Suprapubic skin (tissue), 4 donors: ENCODE results near the gene TFRC. TPM values are rescaled to one million over a fixed set of nuclear protein-coding genes. Genes with fewer than 3 reads are reported as not detected.
"Not testable (repeated sequence)": the region's sequence is repeated elsewhere in the genome, so short reads cannot be mapped to it uniquely, and the experiment has no call there.

Source experiments
- DNase-seq, 2 donors: peaks; one replicate each; pipeline ENCODE4 v3.0.0-alpha.2; 2019; ENCODE audit warnings: low spot score in 2 of 2
- H3K27ac ChIP-seq: fragments of 200-600 bp; sonication (generic); one replicate; pipeline ENCODE4 v1.5.1; 2019
- H3K27me3 ChIP-seq: fragments of 200-600 bp; sonication (generic); one replicate; pipeline ENCODE4 v1.5.1; 2019
- H3K36me3 ChIP-seq: fragments of 200-600 bp; sonication (generic); one replicate; pipeline ENCODE4 v1.5.1; 2019
- H3K4me1 ChIP-seq: fragments of 200-600 bp; sonication (generic); one replicate; pipeline ENCODE4 v1.5.1; 2019
- H3K4me3 ChIP-seq: fragments of 200-600 bp; sonication (generic); one replicate; pipeline ENCODE4 v1.5.1; 2019; ENCODE audit warnings: mild to moderate bottlenecking
- H3K9me3 ChIP-seq: fragments of 200-600 bp; sonication (generic); one replicate; pipeline ENCODE4 v1.5.1; 2019
- EP300 ChIP-seq: sonication (generic); formaldehyde crosslinking; IDR thresholded peaks from one replicate; pipeline ENCODE4 v1.6.1; 2017; ENCODE audit warnings: antibody characterized with exemption
- POLR2A ChIP-seq, 2 donors: fragments of 450-650 bp; IDR thresholded peaks; one replicate each; pipeline ENCODE4 v1.6.1; 2017; ENCODE audit warnings: antibody characterized with exemption in 2 of 2, mild to moderate bottlenecking in 2 of 2, moderate library complexity in 2 of 2
- POLR2AphosphoS5 ChIP-seq, 3 donors: sonication (generic); formaldehyde crosslinking; IDR thresholded peaks; one replicate each; pipeline ENCODE4 v1.6.1; 2017; ENCODE audit warnings: antibody characterized with exemption in 3 of 3
- WGBS: methylation state at CpG from one replicate; pipeline ENCODE4 v1.1.5; 2018; 5-methylcytosine and 5-hydroxymethylcytosine counted together
- total RNA-seq, 4 donors: library from RNA; depleted of rRNA; stranded (reverse); fragments of >200 nt; gene quantifications; one replicate each; pipeline ENCODE4 v1.1.0, GENCODE V29; 2016
- TF ChIP-seq, protein P1 (sequence below), 2 donors: fragments of 200-600 bp in 1 of 2; fragments of 450-650 bp in 1 of 2; sonication (generic) in 1 of 2; IDR thresholded peaks; one replicate each; pipeline ENCODE4 v1.5.1; 2016 to 2019; ENCODE audit warnings: antibody characterized with exemption in 2 of 2, mild to moderate bottlenecking in 1 of 2, moderate library complexity in 1 of 2

Gene TFRC
- total RNA-seq, 4 donors from 2014 or later = 67.6 to 163 (median 70.4) TPM

DNA sequence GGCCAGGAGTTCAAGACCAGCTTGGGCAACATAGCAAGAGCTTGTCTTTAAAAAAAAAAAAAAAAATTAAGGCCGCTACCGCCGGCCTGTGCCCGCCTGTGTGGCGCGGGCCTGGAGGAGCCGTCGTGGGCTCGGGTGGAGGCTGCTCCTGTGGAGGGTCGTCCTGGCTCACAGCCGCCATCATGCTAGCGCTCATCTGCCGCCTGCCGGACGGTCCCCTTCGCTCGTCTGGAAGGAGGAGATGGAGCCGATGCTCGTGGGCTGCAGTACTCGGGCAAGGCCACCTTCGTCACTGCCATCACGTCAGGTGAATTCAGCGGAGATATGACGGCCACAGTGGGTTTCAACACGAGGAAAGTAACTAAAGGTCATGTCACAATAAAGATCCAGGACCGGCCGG, 37.4 kb downstream of the TFRC start:
- no peak overlapping the region for H3K4me3 ChIP-seq
- H3K36me3 ChIP-seq = peaks cover 15% of the 10 kb centered on the region
- TF ChIP-seq, protein P1, sequence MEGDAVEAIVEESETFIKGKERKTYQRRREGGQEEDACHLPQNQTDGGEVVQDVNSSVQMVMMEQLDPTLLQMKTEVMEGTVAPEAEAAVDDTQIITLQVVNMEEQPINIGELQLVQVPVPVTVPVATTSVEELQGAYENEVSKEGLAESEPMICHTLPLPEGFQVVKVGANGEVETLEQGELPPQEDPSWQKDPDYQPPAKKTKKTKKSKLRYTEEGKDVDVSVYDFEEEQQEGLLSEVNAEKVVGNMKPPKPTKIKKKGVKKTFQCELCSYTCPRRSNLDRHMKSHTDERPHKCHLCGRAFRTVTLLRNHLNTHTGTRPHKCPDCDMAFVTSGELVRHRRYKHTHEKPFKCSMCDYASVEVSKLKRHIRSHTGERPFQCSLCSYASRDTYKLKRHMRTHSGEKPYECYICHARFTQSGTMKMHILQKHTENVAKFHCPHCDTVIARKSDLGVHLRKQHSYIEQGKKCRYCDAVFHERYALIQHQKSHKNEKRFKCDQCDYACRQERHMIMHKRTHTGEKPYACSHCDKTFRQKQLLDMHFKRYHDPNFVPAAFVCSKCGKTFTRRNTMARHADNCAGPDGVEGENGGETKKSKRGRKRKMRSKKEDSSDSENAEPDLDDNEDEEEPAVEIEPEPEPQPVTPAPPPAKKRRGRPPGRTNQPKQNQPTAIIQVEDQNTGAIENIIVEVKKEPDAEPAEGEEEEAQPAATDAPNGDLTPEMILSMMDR (IDR thresholded peaks at IDR 0.05) = no peak
- TF ChIP-seq POLR2A (IDR thresholded peaks at IDR 0.05) (no peak), EP300 (no peak), POLR2AphosphoS5 (IDR thresholded peaks at IDR 0.05) (no peak)
- H3K27ac ChIP-seq = no peak overlapping the region
- WGBS = 97% methylated on average over 27 of the region's 27 CpGs
- DNase-seq = no peak
- H3K27me3 ChIP-seq = no peaks in the 10 kb centered on the region
- no peaks in the 10 kb centered on the region for H3K4me1 ChIP-seq
- no peaks in the 10 kb centered on the region for H3K9me3 ChIP-seq

DNA sequence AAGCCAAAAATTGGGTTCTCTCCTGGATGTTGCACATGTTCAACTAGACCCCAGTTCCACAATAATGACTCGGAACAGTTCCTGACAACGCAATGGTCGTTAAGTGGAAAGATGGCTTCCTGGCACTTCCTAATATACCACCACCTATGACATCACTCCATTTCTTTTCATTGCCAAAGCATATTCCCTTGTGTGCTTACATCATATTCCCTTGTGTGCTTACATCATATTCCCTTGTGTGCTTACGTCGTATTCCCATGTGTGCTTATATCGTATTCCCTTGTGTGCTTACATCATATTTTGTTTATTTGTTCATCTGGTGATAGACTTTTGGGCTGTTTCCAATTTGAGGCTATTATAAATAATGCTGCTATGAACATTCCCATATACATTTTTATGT, 39.2 kb downstream of the TFRC start:
- Histone ChIP-seq H3K27me3 (no peaks in the 10 kb centered on the region), H3K4me3 (no peak overlapping the region), H3K9me3 (no peaks in the 10 kb centered on the region), H3K27ac (no peak overlapping the region), H3K36me3 (no peaks in the 10 kb centered on the region), H3K4me1 (no peaks in the 10 kb centered on the region)
- no peak for TF ChIP-seq EP300
- TF ChIP-seq, protein P1 (IDR thresholded peaks at IDR 0.05) = no peak
- TF ChIP-seq POLR2AphosphoS5 (IDR thresholded peaks at IDR 0.05) = no peak
- DNase-seq = no peak
- WGBS = 93% methylated on average over 6 of the region's 6 CpGs

DNA sequence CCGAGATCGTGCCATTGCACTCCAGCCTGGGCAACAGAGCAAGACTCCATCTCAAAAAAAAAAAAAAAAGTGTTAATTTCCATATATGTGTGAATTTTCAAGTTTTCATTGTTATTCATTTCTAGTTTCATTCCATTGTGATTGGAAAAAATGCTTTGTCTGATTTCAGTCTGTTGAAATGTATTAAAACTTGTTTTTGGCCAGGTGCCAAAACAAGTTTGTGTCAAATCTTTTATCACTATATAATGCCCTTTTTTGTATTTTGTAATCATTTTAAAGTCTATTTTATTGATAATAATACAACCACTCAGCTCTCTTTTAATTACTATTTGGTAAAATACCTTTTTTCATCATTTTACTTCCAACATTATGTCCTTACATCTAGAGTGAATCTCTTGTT, 42.5 kb downstream of the TFRC start:
- Histone ChIP-seq H3K4me3 (no peak overlapping the region), H3K36me3 (no peaks in the 10 kb centered on the region), H3K27ac (no peak overlapping the region), H3K27me3 (no peaks in the 10 kb centered on the region), H3K4me1 (no peaks in the 10 kb centered on the region), H3K9me3 (peaks cover 4% of the 10 kb centered on the region)
- no peak for DNase-seq
- WGBS = 98% methylated on average over 2 of the region's 2 CpGs
- no peak for TF ChIP-seq POLR2AphosphoS5 (IDR thresholded peaks at IDR 0.05)

DNA sequence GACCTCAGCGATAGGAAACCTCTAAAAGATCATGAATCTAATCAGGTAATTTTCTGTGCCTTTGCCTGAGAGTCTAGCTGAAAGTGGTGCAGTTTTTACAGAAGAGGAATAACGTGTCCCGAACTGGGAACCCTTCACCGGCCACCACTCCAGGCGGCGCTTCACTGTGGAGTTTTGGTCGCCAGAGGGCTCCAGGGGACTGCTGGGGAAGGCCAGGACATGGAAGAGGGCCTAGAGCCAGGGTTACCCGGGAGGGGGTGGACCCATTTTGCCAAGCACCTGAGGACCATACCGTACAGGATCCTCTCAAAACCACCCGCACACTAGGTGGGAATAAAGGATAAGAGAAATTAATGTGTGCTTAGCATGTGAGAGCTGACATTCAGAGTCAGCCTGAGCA, 55.8 kb downstream of the TFRC start:
- WGBS = 37% methylated on average over 10 of the region's 10 CpGs
- not testable (repeated sequence) for DNase-seq, H3K4me3 ChIP-seq, H3K27me3 ChIP-seq, H3K4me1 ChIP-seq, H3K27ac ChIP-seq, H3K36me3 ChIP-seq, H3K9me3 ChIP-seq

DNA sequence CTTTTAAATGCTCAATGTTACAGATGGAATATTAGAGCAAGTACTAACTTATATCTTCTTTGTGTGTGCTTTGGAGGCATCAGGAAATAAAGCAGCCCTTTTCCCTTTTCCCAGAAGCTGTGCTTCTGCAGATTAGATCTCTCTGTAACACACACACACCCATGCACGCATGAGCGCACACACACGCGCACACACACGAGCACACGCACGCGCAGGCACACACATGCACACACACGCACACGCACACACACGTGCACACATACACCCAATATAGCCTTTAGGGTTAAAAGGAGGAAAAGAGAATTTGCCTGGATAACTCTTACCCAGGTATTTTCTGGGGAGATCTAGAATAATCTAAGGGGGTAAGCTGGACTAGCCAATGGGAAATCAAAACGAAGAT, 56.9 kb downstream of the TFRC start:
- 54% methylated on average over 12 of the region's 12 CpGs for WGBS
- no peaks in the 10 kb centered on the region for H3K36me3 ChIP-seq
- H3K4me3 ChIP-seq = no peak overlapping the region
- H3K27ac ChIP-seq = no peak overlapping the region
- TF ChIP-seq POLR2AphosphoS5 (IDR thresholded peaks at IDR 0.05) = no peak
- no peak for TF ChIP-seq EP300
- TF ChIP-seq, protein P1 (IDR thresholded peaks at IDR 0.05) = no peak
- no peak for TF ChIP-seq POLR2A (IDR thresholded peaks at IDR 0.05)
- no peak for DNase-seq
- H3K27me3 ChIP-seq = peaks cover 6% of the 10 kb centered on the region
- H3K9me3 ChIP-seq = no peaks in the 10 kb centered on the region
- no peaks in the 10 kb centered on the region for H3K4me1 ChIP-seq

DNA sequence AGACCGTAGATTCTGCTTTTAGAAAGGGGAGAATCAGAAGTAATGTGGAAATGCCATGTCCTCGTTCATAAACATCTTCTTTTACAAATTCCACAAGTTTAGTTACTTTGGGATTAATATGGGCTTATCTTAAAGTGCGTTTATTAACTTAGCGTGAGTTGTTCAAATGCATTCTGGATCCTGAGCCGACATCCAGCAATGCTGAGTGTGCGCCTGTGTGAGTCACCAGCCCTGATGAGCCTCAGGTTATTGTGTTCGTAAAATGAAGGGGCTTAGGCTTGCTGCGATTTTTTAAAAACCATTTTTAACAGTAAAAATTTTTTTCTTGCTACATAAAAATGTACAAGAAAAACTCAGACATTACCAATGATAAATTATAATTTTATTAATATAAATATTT, 57.9 kb downstream of the TFRC start:
- H3K9me3 ChIP-seq = no peaks in the 10 kb centered on the region
- no peaks in the 10 kb centered on the region for H3K4me1 ChIP-seq
- peaks cover 6% of the 10 kb centered on the region for H3K27me3 ChIP-seq
- H3K36me3 ChIP-seq = no peaks in the 10 kb centered on the region
- no peak overlapping the region for H3K27ac ChIP-seq
- WGBS = 89% methylated on average over 8 of the region's 8 CpGs
- TF ChIP-seq, protein P1 (IDR thresholded peaks at IDR 0.05) = no peak
- TF ChIP-seq POLR2A (IDR thresholded peaks at IDR 0.05) = no peak
- TF ChIP-seq EP300 = no peak
- TF ChIP-seq POLR2AphosphoS5 (IDR thresholded peaks at IDR 0.05) = no peak
- no peak for DNase-seq
- no peak overlapping the region for H3K4me3 ChIP-seq

DNA sequence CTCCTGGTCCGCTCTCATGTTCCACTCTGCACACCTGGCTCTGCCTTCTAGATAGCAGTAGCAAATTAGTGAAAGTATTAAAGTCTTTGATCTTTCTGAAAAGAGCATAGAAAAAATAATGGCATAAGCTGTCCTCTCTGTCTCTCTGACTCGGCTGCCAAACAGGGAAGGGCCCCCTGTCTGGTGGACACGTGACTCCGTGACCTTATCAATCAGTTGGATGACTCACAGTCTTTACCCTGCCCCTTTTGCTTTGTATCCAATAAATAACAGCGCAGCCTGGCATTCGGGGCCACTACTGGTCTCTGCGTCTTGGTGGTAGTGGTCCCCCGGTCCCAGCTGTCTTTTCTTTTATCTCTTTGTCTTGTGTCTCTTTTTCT, 59.4 kb downstream of the TFRC start:
- H3K36me3 ChIP-seq, H3K4me1 ChIP-seq, DNase-seq, H3K27me3 ChIP-seq, H3K27ac ChIP-seq, H3K9me3 ChIP-seq, H3K4me3 ChIP-seq: not testable (repeated sequence)
- 67% methylated on average over 8 of the region's 8 CpGs for WGBS
